HFFc6 (cell line): ENCODE data around the gene CARMIL1. TPM values are rescaled to one million over a fixed set of nuclear protein-coding genes. Genes with fewer than 3 reads are reported as not detected.
A peak's percentile ranks its signal among the peaks of the same experiment; 100 is the strongest.

Experiments
- DNase-seq: peaks from one replicate; pipeline ENCODE4 v3.0.0-alpha.2; 2018
- H3K27ac Mint-ChIP-seq: 2 replicates; pipeline ENCODE4 v1.8.0; 2020; ENCODE audit warnings: mild to moderate bottlenecking, mixed read lengths
- H3K27me3 Mint-ChIP-seq: 2 replicates; pipeline ENCODE4 v1.8.0; 2021; ENCODE audit warnings: mild to moderate bottlenecking, moderate library complexity, mixed read lengths; ENCODE audit not compliant: insufficient read depth
- H3K36me3 Mint-ChIP-seq: 2 replicates; pipeline ENCODE4 v1.8.0; 2021; ENCODE audit warnings: low read depth, mixed read lengths
- H3K4me1 Mint-ChIP-seq: 2 replicates; pipeline ENCODE4 v1.8.0; 2020; ENCODE audit warnings: low read depth, mixed read lengths
- H3K4me3 Mint-ChIP-seq: 2 replicates; pipeline ENCODE4 v1.8.0; 2020; ENCODE audit warnings: mild to moderate bottlenecking, moderate library complexity, mixed read lengths
- H3K9me3 Mint-ChIP-seq: 2 replicates; pipeline ENCODE4 v1.8.0; 2020; ENCODE audit warnings: mild to moderate bottlenecking, mixed read lengths
- CTCF ChIP-seq: fragments of 200-600 bp; sonication (generic); IDR thresholded peaks from 2 replicates; pipeline ENCODE4 v1.5.0; 2021; ENCODE audit warnings: antibody characterized with exemption, mild to moderate bottlenecking
- total RNA-seq, 6 experiments: library from RNA; stranded (reverse); fragmentation: NEBNext Ultra II Directional; extraction: Animal tissue kit (Norgen Biotek cat#: 25700); gene quantifications; 2 replicates in 1 of 6; 3 replicates in 5 of 6; pipeline ENCODE4 v1.2.3, GENCODE V29; 2021

The CARMIL1 gene
- total RNA-seq, 6 experiments from 2014 or later = 12.2 to 15.6 (median 13.7) TPM

DNA sequence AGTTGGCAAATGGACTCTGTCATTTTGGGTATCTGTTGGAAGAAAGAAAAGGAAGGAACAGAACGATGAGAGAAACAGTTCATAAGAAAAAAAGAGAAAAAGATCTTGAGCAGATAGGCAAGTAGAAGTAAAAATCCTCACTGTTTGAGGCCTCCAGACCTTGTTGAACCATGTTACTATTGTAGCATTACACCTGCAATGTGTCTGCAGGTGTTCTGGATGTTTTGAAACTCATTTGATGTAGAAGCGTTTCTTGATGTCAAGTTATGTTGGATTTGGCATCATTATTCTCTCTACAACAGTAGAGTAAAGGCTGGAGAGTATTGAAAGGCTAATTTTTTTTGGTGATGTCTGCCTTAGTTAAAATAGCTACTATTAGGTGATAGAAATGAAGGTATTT is 108.7 kb downstream of the CARMIL1 start:
- H3K27me3 Mint-ChIP-seq = no peaks in the 10 kb centered on the region; the same call in 1 of the 2 replicates
- no peak for TF ChIP-seq CTCF
- peaks cover 20% of the 10 kb centered on the region for H3K4me1 Mint-ChIP-seq
- H3K4me3 Mint-ChIP-seq = no peak overlapping the region
- no peaks in the 10 kb centered on the region for H3K9me3 Mint-ChIP-seq
- no peak for DNase-seq
- H3K36me3 Mint-ChIP-seq = peaks cover 2% of the 10 kb centered on the region; the same call in 1 of the 2 replicates
- H3K27ac Mint-ChIP-seq = no peak overlapping the region

DNA sequence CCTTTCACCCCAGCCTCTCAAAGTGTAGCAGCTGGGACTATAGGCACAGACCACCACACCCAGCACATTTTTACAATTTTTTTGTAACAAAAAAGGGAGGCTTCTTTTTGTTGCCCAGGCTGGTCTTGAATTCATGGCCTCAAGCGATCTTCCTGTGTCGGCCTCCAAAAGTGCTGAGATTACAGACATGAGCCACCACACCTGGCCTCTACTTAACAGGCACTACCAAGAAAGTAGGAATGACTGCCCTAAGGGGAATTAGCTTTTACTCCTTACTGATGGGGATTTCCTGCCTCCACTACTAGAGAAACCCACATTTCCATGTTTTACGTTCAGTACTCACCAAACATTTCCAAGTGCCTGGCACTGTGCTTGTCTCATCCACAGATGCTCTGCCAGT is 109.6 kb downstream of the CARMIL1 start:
- H3K9me3 Mint-ChIP-seq = no peaks in the 10 kb centered on the region
- no peaks in the 10 kb centered on the region for H3K36me3 Mint-ChIP-seq
- H3K27me3 Mint-ChIP-seq = no peaks in the 10 kb centered on the region; the same call in 1 of the 2 replicates
- no peak overlapping the region for H3K4me3 Mint-ChIP-seq
- no peak for DNase-seq
- no peak for TF ChIP-seq CTCF
- peaks cover 22% of the 10 kb centered on the region for H3K4me1 Mint-ChIP-seq
- no peak overlapping the region; the same call in 1 of the 2 replicates for H3K27ac Mint-ChIP-seq

DNA sequence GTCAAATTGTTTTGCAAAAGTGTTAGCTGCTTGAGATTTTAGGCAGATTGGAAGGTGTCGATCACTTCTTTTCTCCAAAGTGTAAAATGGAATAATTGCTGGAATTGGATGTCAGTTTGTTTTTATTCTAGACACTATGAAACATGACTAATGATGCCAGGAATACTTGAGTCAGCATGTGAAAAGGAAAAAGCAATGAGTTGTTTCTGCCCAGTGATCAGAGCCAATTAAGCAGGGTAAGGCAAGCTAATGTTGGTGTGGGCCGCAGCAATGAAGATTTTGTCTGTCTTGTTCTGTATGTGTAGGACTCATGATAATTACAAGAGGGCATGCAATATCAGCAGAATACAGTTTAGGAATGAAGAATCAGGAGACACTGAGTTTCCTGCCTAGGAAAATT is 110.3 kb downstream of the CARMIL1 start:
- peak overlapping the region; percentile 7; the same call in 1 of the 2 replicates for H3K27ac Mint-ChIP-seq
- no peak overlapping the region for H3K4me3 Mint-ChIP-seq
- no peak for TF ChIP-seq CTCF
- H3K27me3 Mint-ChIP-seq = no peaks in the 10 kb centered on the region; the same call in 1 of the 2 replicates
- DNase-seq = peak; percentile 46
- no peaks in the 10 kb centered on the region for H3K9me3 Mint-ChIP-seq
- no peaks in the 10 kb centered on the region for H3K36me3 Mint-ChIP-seq
- peaks cover 22% of the 10 kb centered on the region for H3K4me1 Mint-ChIP-seq

DNA sequence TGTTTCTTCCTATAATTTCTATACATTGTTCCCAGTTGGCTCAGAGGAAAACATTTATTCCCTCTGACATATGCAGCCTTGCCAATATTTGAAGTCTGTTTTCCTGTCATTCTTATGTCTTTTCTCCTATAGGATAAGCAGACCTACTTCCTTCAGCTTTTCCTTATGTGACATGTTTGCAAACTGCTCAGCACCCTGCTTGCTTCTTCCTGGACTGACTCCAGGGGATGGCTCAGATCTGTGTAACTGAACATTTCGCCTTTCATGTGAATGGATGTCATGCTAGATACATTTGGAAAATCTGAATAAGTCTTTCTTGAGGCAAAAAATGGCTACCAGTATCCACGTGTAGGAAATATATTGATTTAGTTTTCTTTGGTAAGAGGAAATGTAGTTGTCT is 113.2 kb downstream of the CARMIL1 start:
- Mint-ChIP-seq H3K4me3 (no peak overlapping the region), H3K27ac (no peak overlapping the region), H3K4me1 (peaks cover 22% of the 10 kb centered on the region), H3K9me3 (no peaks in the 10 kb centered on the region), H3K36me3 (no peaks in the 10 kb centered on the region), H3K27me3 (no peaks in the 10 kb centered on the region; the same call in 1 of the 2 replicates)
- DNase-seq = no peak
- TF ChIP-seq CTCF = no peak

- no peak for TF ChIP-seq CTCF
- Mint-ChIP-seq H3K4me1 (peaks cover 10% of the 10 kb centered on the region), H3K27ac (no peak overlapping the region), H3K9me3 (no peaks in the 10 kb centered on the region), H3K27me3 (no peaks in the 10 kb centered on the region; the same call in 1 of the 2 replicates), H3K36me3 (no peaks in the 10 kb centered on the region), H3K4me3 (no peak overlapping the region)
- no peak for DNase-seq
These were observed 116.6 kb downstream of the CARMIL1 start for GRCh38 chr6:25395731-25396130.

- Mint-ChIP-seq H3K4me3 (no peak overlapping the region), H3K9me3 (no peaks in the 10 kb centered on the region), H3K27ac (no peak overlapping the region), H3K27me3 (no peaks in the 10 kb centered on the region), H3K4me1 (peaks cover 7% of the 10 kb centered on the region), H3K36me3 (no peaks in the 10 kb centered on the region)
- DNase-seq = no peak
- no peak for TF ChIP-seq CTCF
These were observed 118.2 kb downstream of the CARMIL1 start for GRCh38 chr6:25397406-25397805.
